OCI-LY3 (cell line): ENCODE data around the gene CDKN1B.

ENCODE experiments used
- H2AFZ ChIP-seq: fragments of 200-600, 300-600 bp; shearing (Covaris generic); 2 replicates; pipeline ENCODE4 v1.6.0; 2014; ENCODE audit warnings: antibody characterized with exemption, low read depth, low read length
- H3K27ac ChIP-seq: fragments of 200-600, 300-600 bp; sonication (generic); 2 replicates; pipeline ENCODE4 v1.5.1; 2014; ENCODE audit warnings: mild to moderate bottlenecking, low read length, moderate library complexity, mixed read lengths
- H3K27me3 ChIP-seq: fragments of 200-600, 300-600 bp; sonication (generic); 2 replicates; pipeline ENCODE4 v1.6.1; 2014; ENCODE audit warnings: low read depth, low read length, mixed read lengths
- H3K36me3 ChIP-seq: fragments of 200-600, 300-600 bp; sonication (generic); replicated peaks from 2 replicates; pipeline ENCODE3; 2014; ENCODE audit warnings: low read depth, low read length, mixed read lengths
- H3K4me1 ChIP-seq: fragments of 300-600, 200-600 bp; sonication (generic); 2 replicates; pipeline ENCODE4 v1.6.1; 2014; ENCODE audit warnings: low read length, mixed read lengths
- H3K4me2 ChIP-seq: fragments of 200-600, 300-600 bp; sonication (generic); 2 replicates; pipeline ENCODE4 v1.6.1; 2014; ENCODE audit warnings: low read length, mixed read lengths
- H3K4me3 ChIP-seq: fragments of 300-600, 200-600 bp; sonication (generic); 2 replicates; pipeline ENCODE4 v1.5.1; 2014; ENCODE audit warnings: antibody characterized with exemption, mild to moderate bottlenecking, low read length, moderate library complexity
- H3K79me2 ChIP-seq: fragments of 300-600, 200-600 bp; shearing (Covaris generic); 2 replicates; pipeline ENCODE4 v1.6.1; 2014; ENCODE audit warnings: mild to moderate bottlenecking, low read length, mixed read lengths
- H3K9ac ChIP-seq: fragments of 300-600, 200-600 bp; shearing (Covaris generic); 2 replicates; pipeline ENCODE4 v1.6.0; 2014; ENCODE audit warnings: mild to moderate bottlenecking, low read length, moderate library complexity
- H3K9me3 ChIP-seq: fragments of 200-600, 300-600 bp; shearing (Covaris generic); 2 replicates; pipeline ENCODE4 v1.6.1; 2014; ENCODE audit warnings: low read length, mixed read lengths; ENCODE audit not compliant: insufficient read depth
- H4K20me1 ChIP-seq: fragments of 200-600, 300-600 bp; sonication (generic); 2 replicates; pipeline ENCODE4 v1.6.1; 2016; ENCODE audit warnings: low read length, mixed read lengths; ENCODE audit not compliant: insufficient read depth
- EZH2phosphoT487 ChIP-seq: fragments of 200-600 bp; shearing (Covaris generic); IDR thresholded peaks from 2 replicates; pipeline ENCODE4 v1.6.1; 2018; ENCODE audit warnings: antibody characterized with exemption, mixed run types, low read depth
- TF ChIP-seq, protein P1 (sequence below): fragments of 200-600, 300-600 bp; sonication (generic); IDR thresholded peaks from 2 replicates; pipeline ENCODE4 v1.5.1; 2014; ENCODE audit warnings: antibody characterized with exemption, low read length, low read depth

CDKN1B gene

DNA sequence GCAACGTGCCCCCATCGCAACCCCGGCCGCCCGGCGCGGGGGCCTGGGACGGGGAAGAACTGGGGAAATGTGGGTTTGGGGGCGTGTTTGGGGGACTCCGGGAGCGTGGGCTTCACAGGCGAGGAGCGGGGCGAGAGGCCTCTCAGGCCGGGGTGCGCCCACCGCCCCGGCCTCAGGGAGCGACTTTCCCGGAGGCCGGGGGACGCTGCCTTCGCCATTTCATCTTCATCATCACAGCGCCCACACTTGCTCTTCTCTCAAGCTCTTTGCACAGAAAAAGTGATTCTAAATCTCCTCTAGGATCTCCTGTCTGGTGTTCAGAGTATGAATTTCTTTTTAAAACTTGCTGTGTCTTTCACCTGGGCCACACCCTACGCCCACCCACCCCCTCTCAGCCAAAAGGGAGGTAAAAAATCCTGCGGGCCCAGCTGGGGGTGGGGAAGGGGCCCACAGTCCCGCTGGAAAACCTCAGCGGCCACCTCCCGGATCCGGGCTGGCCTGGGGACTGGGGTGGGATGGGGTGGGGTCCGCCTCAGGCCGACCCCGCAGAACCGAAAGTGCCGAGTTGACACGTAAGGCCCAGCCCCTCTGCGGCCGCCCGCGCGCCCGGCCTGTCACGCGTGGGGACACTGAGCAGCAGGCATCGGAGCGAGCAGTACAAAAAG is 7.4 kb downstream of the CDKN1B start:
- peaks cover 41% of the 10 kb centered on the region for H3K4me1 ChIP-seq
- peaks cover 58% of the 10 kb centered on the region for H3K79me2 ChIP-seq
- H2AFZ ChIP-seq: no peak overlapping the region

DNA sequence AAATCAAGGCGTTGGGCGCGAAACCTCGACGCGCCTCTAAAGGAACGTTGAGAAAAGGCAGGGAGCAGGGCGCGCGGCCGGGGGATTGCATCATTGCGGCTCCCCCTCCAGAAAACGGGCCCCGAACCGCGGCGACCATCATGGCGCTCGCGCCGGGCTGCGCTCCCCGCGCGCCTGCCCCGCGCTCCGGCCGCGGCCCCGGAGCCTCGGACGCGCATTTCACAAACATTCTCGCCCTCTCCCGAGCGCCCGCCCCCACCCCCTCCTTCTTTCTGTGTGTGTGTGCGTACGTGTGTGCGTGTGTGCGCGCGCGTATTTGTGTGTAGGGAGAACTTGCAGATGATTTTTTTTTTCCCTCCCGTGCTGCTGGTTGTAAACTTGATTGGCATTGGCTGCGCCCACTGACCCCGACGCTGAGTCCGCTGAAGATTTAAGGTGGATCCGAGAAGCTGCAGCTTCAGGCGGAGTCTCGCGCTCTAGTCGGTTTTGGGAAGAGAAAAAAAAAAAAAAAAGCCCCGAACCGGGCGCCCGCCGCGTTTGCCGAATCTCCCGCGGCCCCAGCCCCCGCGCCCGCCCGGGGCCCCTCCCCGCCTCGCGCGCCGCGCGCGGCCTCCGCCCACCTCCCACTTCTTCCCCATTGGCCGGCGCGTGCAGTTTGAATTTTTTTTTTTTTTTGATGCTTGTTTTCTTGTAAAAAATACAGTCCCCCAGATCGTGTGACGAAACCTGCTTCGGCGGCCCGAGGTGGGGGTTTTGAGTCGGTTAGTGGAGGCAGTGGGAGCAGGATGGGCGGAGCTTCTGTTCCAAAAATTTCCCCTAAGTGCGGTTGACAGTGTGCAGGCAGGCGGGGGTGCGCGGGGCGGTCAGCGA is 8.2 kb downstream of the CDKN1B start:
- peak overlapping the region; percentile 34 for H2AFZ ChIP-seq

More for the DNA sequence above, 7.4 kb downstream of the CDKN1B start:
- Histone ChIP-seq H3K9ac (peak overlapping the region; percentile 98), H3K27ac (peak overlapping the region; percentile 96), H3K36me3 (peaks cover 26% of the 10 kb centered on the region), H3K9me3 (no peaks in the 10 kb centered on the region), H3K27me3 (no peaks in the 10 kb centered on the region), H3K4me2 (peak overlapping the region; percentile 97), H4K20me1 (peaks cover 7% of the 10 kb centered on the region; the same call in 1 of the 2 replicates), H3K4me3 (peak overlapping the region; percentile 85)
- TF ChIP-seq EZH2phosphoT487: no peak
- TF ChIP-seq, protein P1, sequence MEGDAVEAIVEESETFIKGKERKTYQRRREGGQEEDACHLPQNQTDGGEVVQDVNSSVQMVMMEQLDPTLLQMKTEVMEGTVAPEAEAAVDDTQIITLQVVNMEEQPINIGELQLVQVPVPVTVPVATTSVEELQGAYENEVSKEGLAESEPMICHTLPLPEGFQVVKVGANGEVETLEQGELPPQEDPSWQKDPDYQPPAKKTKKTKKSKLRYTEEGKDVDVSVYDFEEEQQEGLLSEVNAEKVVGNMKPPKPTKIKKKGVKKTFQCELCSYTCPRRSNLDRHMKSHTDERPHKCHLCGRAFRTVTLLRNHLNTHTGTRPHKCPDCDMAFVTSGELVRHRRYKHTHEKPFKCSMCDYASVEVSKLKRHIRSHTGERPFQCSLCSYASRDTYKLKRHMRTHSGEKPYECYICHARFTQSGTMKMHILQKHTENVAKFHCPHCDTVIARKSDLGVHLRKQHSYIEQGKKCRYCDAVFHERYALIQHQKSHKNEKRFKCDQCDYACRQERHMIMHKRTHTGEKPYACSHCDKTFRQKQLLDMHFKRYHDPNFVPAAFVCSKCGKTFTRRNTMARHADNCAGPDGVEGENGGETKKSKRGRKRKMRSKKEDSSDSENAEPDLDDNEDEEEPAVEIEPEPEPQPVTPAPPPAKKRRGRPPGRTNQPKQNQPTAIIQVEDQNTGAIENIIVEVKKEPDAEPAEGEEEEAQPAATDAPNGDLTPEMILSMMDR: no peak

DNA sequence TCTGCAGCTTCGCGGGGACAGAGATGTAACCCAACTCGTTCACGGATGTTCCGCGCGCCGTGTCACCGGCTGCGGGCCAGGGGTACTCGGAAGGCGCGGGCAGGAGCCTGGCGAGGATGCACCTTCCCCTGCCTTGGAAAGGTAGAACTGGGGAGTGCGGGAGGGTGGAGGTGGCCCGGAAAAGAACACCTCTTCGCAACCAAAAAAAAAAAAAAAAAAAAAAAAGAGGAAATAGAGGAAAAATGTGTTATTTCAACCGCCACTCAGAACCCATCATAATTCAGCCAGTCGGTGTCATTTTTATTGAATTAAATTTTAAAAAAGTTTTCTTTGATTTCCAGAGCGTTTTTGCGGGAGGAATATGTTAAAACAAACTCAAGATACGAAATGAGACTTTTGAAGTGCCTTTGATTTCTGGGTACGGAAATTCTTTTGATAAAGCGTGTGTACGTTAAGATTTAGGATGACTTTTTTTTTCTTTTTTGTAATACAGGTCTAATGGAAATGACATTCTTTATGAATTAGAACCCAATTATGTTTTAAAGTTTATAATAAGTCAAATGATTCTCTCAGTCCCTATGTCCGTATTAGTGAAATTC is 8.9 kb downstream of the CDKN1B start:
- Histone ChIP-seq H3K4me3 (peak overlapping the region; percentile 85), H3K4me2 (peak overlapping the region; percentile 83), H3K36me3 (peaks cover 12% of the 10 kb centered on the region), H3K27ac (peak overlapping the region; percentile 96), H2AFZ (peak overlapping the region; percentile 34), H3K9ac (peak overlapping the region; percentile 98), H3K4me1 (peaks cover 26% of the 10 kb centered on the region), H4K20me1 (0 out of 2 replicates have a peak, but pooled peaks cover 3% of the 10 kb centered on the region), H3K9me3 (no peaks in the 10 kb centered on the region), H3K27me3 (no peaks in the 10 kb centered on the region), H3K79me2 (peaks cover 48% of the 10 kb centered on the region)
- no peak for TF ChIP-seq EZH2phosphoT487
- TF ChIP-seq, protein P1: no peak

More for the DNA sequence above, 8.2 kb downstream of the CDKN1B start:
- peaks cover 33% of the 10 kb centered on the region for H3K4me1 ChIP-seq
- H3K36me3 ChIP-seq: peaks cover 20% of the 10 kb centered on the region
- peak overlapping the region; percentile 98 for H3K9ac ChIP-seq
- H4K20me1 ChIP-seq: 0 out of 2 replicates have a peak, but pooled peaks cover 3% of the 10 kb centered on the region
- H3K79me2 ChIP-seq: peaks cover 55% of the 10 kb centered on the region
- peak overlapping the region; percentile 97 for H3K4me2 ChIP-seq
- H3K27ac ChIP-seq: peak overlapping the region; percentile 96
- TF ChIP-seq EZH2phosphoT487: no peak
- TF ChIP-seq, protein P1: no peak
- peak overlapping the region; percentile 85 for H3K4me3 ChIP-seq
- H3K27me3 ChIP-seq: no peaks in the 10 kb centered on the region
- no peaks in the 10 kb centered on the region for H3K9me3 ChIP-seq
